B cell (primary cell): ENCODE data around the gene KLF11. TPM values are rescaled to one million over a fixed set of nuclear protein-coding genes. Genes with fewer than 3 reads are reported as not detected.

Experiments
- ATAC-seq: fragments of 200-7000 bp; cut with Tn5 transposase; one replicate; pipeline ENCODE4 v1.10.0; 2021; ENCODE audit warnings: low read depth, mild to moderate bottlenecking, moderate number of reproducible peaks, moderate library complexity
- CTCF ChIA-PET: fragments of 350-600 bp; sonication (Branson Sonifier 250); formaldehyde crosslinking; loops from one replicate; lab custom pipeline; 2021; ENCODE audit warnings: antibody characterized with exemption, inconsistent platforms; lab: Charles Lee
- POLR2A ChIA-PET: fragments of 350-600 bp; sonication (Branson Sonifier 250); formaldehyde crosslinking; loops from one replicate; lab custom pipeline; 2021; ENCODE audit warnings: antibody characterized with exemption; lab: Charles Lee
- DNase-seq: peaks from one replicate; pipeline ENCODE4 v3.0.0; 2013
- H2AFZ ChIP-seq: 2 replicates; pipeline ENCODE4 v1.6.1; 2012; ENCODE audit warnings: mild to moderate bottlenecking, low read depth, low read length; ENCODE audit not compliant: insufficient read depth, poor library complexity, severe bottlenecking
- H3K27ac ChIP-seq, 2 donors: 1 replicate in 1 of 2; 2 replicates in 1 of 2; pipeline ENCODE4 v1.5.1; 2012 to 2013; ENCODE audit warnings: low read length in 2 of 2, mild to moderate bottlenecking in 2 of 2, moderate library complexity in 1 of 2
- H3K27me3 ChIP-seq, 4 experiments: fragments of 200-600 bp in 1 of 4; sonication (generic) in 1 of 4; replicated peaks in 1 of 4; 1 replicate in 2 of 4; 2 replicates in 2 of 4; pipeline versions ENCODE4 v1.6.1 to v1.7.0; 2013 to 2016; ENCODE audit warnings: low read length in 3 of 4, mild to moderate bottlenecking in 2 of 4, mixed read lengths in 1 of 4, moderate library complexity in 1 of 4; ENCODE audit not compliant: insufficient read depth in 4 of 4, control insufficient read depth in 3 of 4; ENCODE audit errors: control extremely low read depth in 1 of 4
- H3K36me3 ChIP-seq, 2 experiments: replicated peaks in 1 of 2; 1 replicate in 1 of 2; 2 replicates in 1 of 2; pipeline versions ENCODE4 v1.6.1 to v1.7.1; 2013; ENCODE audit warnings: low read length in 1 of 2; ENCODE audit not compliant: insufficient read depth in 2 of 2, control insufficient read depth in 1 of 2; ENCODE audit errors: control extremely low read depth in 1 of 2, extremely low read depth in 1 of 2
- H3K4me1 ChIP-seq, 2 donors: fragments of 200-600 bp in 1 of 2; sonication (generic) in 1 of 2; 1 replicate in 1 of 2; 2 replicates in 1 of 2; pipeline versions ENCODE4 v1.5.1 to v1.6.1; 2013 to 2017; ENCODE audit warnings: low read length in 2 of 2; ENCODE audit not compliant: control insufficient read depth in 2 of 2, insufficient read depth in 2 of 2
- H3K4me2 ChIP-seq: replicated peaks from 2 replicates; pipeline ENCODE3; 2012; ENCODE audit warnings: mild to moderate bottlenecking, low read depth, low read length; ENCODE audit not compliant: poor library complexity, severe bottlenecking
- H3K4me3 ChIP-seq, 5 experiments: fragments of 200-600 bp in 1 of 5; sonication (generic) in 1 of 5; 1 replicate in 3 of 5; 2 replicates in 2 of 5; pipeline versions ENCODE4 v1.5.1 to v1.7.0; 2011 to 2016; ENCODE audit warnings: low read length in 4 of 5, mild to moderate bottlenecking in 4 of 5, low read depth in 2 of 5, control low read depth in 1 of 5, moderate library complexity in 1 of 5; ENCODE audit not compliant: insufficient read depth in 1 of 5; ENCODE audit errors: control extremely low read depth in 1 of 5, extremely low read depth in 1 of 5
- H3K79me2 ChIP-seq: fragments of 200-600 bp; sonication (generic); one replicate; pipeline ENCODE4 v1.6.0; 2016; ENCODE audit warnings: low read length; ENCODE audit not compliant: control insufficient read depth, insufficient read depth
- H3K9ac ChIP-seq: fragments of 200-600 bp; sonication (generic); 2 replicates; pipeline ENCODE4 v1.6.1; 2017; ENCODE audit warnings: mild to moderate bottlenecking, low read length, moderate library complexity
- H3K9me3 ChIP-seq, 3 donors: one replicate each; pipeline versions ENCODE4 v1.6.1 to v1.7.1; 2013; ENCODE audit warnings: low read length in 2 of 3; ENCODE audit not compliant: control insufficient read depth in 2 of 3, insufficient read depth in 1 of 3; ENCODE audit errors: control extremely low read depth in 1 of 3
- H4K20me1 ChIP-seq: 2 replicates; pipeline ENCODE4 v1.6.0; 2012; ENCODE audit warnings: mild to moderate bottlenecking, low read length; ENCODE audit not compliant: insufficient read depth, control insufficient read depth, poor library complexity, severe bottlenecking
- H3K27ac Mint-ChIP-seq: one replicate; pipeline ENCODE4 v1.8.0; 2021; ENCODE audit warnings: mixed read lengths
- H3K27me3 Mint-ChIP-seq: one replicate; pipeline ENCODE4 v1.8.0; 2021; ENCODE audit warnings: mixed read lengths
- H3K4me1 Mint-ChIP-seq: one replicate; pipeline ENCODE4 v1.8.0; 2021; ENCODE audit warnings: mixed read lengths
- H3K4me3 Mint-ChIP-seq: one replicate; pipeline ENCODE4 v1.8.0; 2021; ENCODE audit warnings: mixed read lengths
- H3K9me3 Mint-ChIP-seq: one replicate; pipeline ENCODE4 v1.8.0; 2022; ENCODE audit warnings: mixed read lengths; ENCODE audit not compliant: insufficient read depth
- EZH2 ChIP-seq: IDR thresholded peaks from 2 replicates; pipeline ENCODE4 v1.6.1; 2012; ENCODE audit warnings: borderline replicate concordance, low read depth, mild to moderate bottlenecking, moderate library complexity, low read length; ENCODE audit not compliant: insufficient read depth, poor library complexity, severe bottlenecking
- WGBS: methylation state at CpG from one replicate; pipeline ENCODE4 v1.1.5; 2013; ENCODE audit warnings: missing lambda C conversion rate; ENCODE audit not compliant: insufficient coverage; 5-methylcytosine and 5-hydroxymethylcytosine counted together
- intact Hi-C: fragments of 100-400 bp; cut with micrococcal nuclease; formaldehyde crosslinking; loops from one replicate; pipeline ENCODE4 v1.10.0; 2022
- polyA plus RNA-seq: library from polyadenylated mRNA; depleted of rRNA; stranded (reverse); fragments of >200 nt; gene quantifications from 2 replicates; pipeline ENCODE4 v1.2.3, GENCODE V29; 2012
- total RNA-seq, 2 donors: library from RNA; stranded (reverse); fragments of 120-200 nt in 1 of 2; gene quantifications; 1 replicate in 1 of 2; 2 replicates in 1 of 2; pipeline versions ENCODE4 v1.2.3 to v1.2.4, GENCODE V29; 2013 to 2022
- TF ChIP-seq, protein P1 (sequence below): fragments of 200-600 bp; IDR thresholded peaks from one replicate; pipeline ENCODE4 v1.8.0; 2022; ENCODE audit warnings: antibody characterized with exemption, mild to moderate bottlenecking

KLF11 gene
- total and polyA plus RNA-seq, 2 donors (not counting 1 experiment from before 2014, with no cell fraction given) = 20.8 to 48.4 TPM

DNA sequence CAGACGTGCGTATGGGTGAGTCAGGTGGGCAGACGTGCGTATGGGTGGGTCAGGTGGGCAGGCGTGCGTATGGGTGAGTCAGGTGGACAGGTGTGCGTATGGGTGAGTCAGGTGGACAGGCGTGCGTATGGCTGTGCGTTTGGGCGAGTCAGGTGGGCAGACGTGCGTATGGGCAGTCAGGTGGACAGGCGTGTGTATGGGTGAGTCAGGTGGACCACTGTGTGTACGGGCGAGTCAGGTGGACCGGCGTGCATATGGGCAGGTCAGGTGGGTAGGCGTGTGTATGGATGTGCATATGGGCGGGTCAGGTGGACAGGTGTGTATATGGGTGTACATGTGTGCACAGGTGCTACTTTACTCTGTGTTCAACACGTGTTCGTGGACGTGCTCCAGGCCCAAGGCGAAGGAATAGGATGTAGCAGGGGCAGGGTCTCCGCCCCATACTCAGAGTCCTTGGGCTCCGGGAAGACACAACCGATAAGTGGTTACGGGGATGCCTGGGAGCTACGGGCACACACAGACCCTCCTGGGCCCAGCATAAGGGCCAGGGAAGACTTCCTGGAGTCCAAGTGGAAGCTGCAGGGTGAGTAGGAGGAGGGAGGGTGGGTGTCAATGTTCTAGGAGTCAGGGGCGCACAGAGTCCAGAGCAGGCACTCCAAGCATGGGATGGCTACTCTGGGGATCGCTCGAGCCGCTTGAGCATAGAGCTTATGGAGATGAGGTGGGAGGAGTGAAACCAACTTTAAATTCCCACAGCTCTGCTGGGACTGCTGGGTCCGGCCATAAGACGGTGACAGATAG, 27.1 kb upstream of the KLF11 start:
- no peak overlapping the region for H3K4me2 ChIP-seq
- H3K4me1 ChIP-seq = no peaks in the 10 kb centered on the region
- H3K9me3 ChIP-seq = peaks cover 0 to 20% (median 0%) of the 10 kb centered on the region in 3 donors
- no peaks in the 10 kb centered on the region for H3K79me2 ChIP-seq
- H3K36me3 ChIP-seq = no peaks in the 10 kb centered on the region
- H4K20me1 ChIP-seq = no peaks in the 10 kb centered on the region
- intact Hi-C loops = no loop called here
- no peak overlapping the region for H3K4me3 Mint-ChIP-seq
- peaks cover 2% of the 10 kb centered on the region for H3K9me3 Mint-ChIP-seq
- ATAC-seq (no peak), DNase-seq (no peak)
- H3K9ac ChIP-seq = no peak overlapping the region
- no peak overlapping the region for H2AFZ ChIP-seq
- no peaks in the 10 kb centered on the region for H3K27me3 ChIP-seq
- ChIA-PET POLR2A (no interaction called here), CTCF (no interaction called here)
- no peak overlapping the region for H3K4me3 ChIP-seq
- 96% methylated on average over 31 of the region's 35 CpGs for WGBS
- TF ChIP-seq, protein P1, sequence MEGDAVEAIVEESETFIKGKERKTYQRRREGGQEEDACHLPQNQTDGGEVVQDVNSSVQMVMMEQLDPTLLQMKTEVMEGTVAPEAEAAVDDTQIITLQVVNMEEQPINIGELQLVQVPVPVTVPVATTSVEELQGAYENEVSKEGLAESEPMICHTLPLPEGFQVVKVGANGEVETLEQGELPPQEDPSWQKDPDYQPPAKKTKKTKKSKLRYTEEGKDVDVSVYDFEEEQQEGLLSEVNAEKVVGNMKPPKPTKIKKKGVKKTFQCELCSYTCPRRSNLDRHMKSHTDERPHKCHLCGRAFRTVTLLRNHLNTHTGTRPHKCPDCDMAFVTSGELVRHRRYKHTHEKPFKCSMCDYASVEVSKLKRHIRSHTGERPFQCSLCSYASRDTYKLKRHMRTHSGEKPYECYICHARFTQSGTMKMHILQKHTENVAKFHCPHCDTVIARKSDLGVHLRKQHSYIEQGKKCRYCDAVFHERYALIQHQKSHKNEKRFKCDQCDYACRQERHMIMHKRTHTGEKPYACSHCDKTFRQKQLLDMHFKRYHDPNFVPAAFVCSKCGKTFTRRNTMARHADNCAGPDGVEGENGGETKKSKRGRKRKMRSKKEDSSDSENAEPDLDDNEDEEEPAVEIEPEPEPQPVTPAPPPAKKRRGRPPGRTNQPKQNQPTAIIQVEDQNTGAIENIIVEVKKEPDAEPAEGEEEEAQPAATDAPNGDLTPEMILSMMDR = no peak
- TF ChIP-seq EZH2 = no peak
- peaks cover 14% of the 10 kb centered on the region for H3K27me3 Mint-ChIP-seq
- no peak overlapping the region for H3K27ac Mint-ChIP-seq
- H3K4me1 Mint-ChIP-seq = no peaks in the 10 kb centered on the region
- no peak overlapping the region for H3K27ac ChIP-seq

DNA sequence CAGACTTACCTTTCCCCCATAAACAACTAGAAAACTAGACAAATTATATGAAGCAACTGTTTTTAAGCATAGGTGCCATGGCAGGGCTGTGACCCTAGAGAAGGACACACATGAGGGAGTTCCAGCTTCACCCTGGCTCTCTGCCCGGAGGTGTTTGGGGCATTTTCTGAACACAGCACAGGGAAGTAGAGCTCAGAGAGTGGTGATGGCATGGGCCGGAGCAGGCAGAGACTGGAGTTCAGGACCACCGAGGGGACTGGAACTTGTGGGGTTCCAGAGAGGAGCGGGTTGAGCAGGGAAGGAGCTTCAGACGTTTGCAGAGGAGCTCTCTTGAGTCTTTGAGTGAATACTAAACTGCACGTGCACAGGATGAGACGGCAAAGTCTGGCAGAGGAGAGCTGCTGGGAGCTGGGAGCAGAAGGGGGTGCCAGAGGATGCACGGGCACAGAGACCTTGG, 26.5 kb upstream of the KLF11 start:
- no peak overlapping the region for H3K9ac ChIP-seq
- no peak for ATAC-seq
- H3K4me2 ChIP-seq = no peak overlapping the region
- H3K4me3 Mint-ChIP-seq = no peak overlapping the region
- no peaks in the 10 kb centered on the region for H3K4me1 Mint-ChIP-seq
- H3K4me1 ChIP-seq = no peaks in the 10 kb centered on the region
- intact Hi-C loops = no loop called here
- no peak overlapping the region for H3K27ac Mint-ChIP-seq
- H2AFZ ChIP-seq = no peak overlapping the region
- H4K20me1 ChIP-seq = no peaks in the 10 kb centered on the region
- H3K27ac ChIP-seq = no peak overlapping the region
- DNase-seq = no peak
- H3K4me3 ChIP-seq = no peak overlapping the region
- H3K9me3 Mint-ChIP-seq = peaks cover 2% of the 10 kb centered on the region
- H3K27me3 Mint-ChIP-seq = peaks cover 14% of the 10 kb centered on the region
- WGBS = 85% methylated on average over 5 of the region's 8 CpGs
- H3K27me3 ChIP-seq = no peaks in the 10 kb centered on the region
- no peak for TF ChIP-seq EZH2
- TF ChIP-seq, protein P1 = no peak
- H3K79me2 ChIP-seq = no peaks in the 10 kb centered on the region
- peaks cover 0 to 20% (median 0%) of the 10 kb centered on the region in 3 donors for H3K9me3 ChIP-seq
- ChIA-PET CTCF (interaction anchor here (1.5 kb wide), 1 partner anchor 31 kb away, joined by 4 read pairs; no protein-coding TSS in a partner anchor), POLR2A (no interaction called here)
- H3K36me3 ChIP-seq = no peaks in the 10 kb centered on the region
